Peyer's patch (tissue), 4 donors: ENCODE data around the gene ACSS1. TPM values are rescaled to one million over a fixed set of nuclear protein-coding genes. Genes with fewer than 3 reads are reported as not detected.

ENCODE experiments used
- DNase-seq, 3 donors: peaks; one replicate each; pipeline ENCODE4 v3.0.0-alpha.2; 2017 to 2019
- H3K27ac ChIP-seq, 4 donors: fragments of 200-600 bp; sonication (generic); one replicate each; pipeline ENCODE4 v1.5.1; 2016 to 2019
- H3K27me3 ChIP-seq, 2 donors: fragments of 200-600 bp; sonication (generic); one replicate each; pipeline ENCODE4 v1.5.1; 2019
- H3K36me3 ChIP-seq, 3 donors: fragments of 200-600 bp; sonication (generic); one replicate each; pipeline ENCODE4 v1.5.1; 2016 to 2019
- H3K4me1 ChIP-seq, 4 donors: fragments of 200-600 bp; sonication (generic); one replicate each; pipeline ENCODE4 v1.5.1; 2016 to 2019
- H3K4me3 ChIP-seq, 4 donors: fragments of 200-600 bp; sonication (generic); 1 replicate in 3 of 4; 2 replicates in 1 of 4; pipeline ENCODE4 v1.5.1; 2016 to 2019; ENCODE audit warnings: mild to moderate bottlenecking in 1 of 4
- H3K9me3 ChIP-seq, 4 donors: fragments of 200-600 bp; sonication (generic); one replicate each; pipeline ENCODE4 v1.5.1; 2016 to 2019; ENCODE audit warnings: mild to moderate bottlenecking in 1 of 4
- POLR2A ChIP-seq, 2 donors: fragments of 450-650 bp; IDR thresholded peaks; one replicate each; pipeline ENCODE4 v1.5.1; 2017; ENCODE audit warnings: antibody characterized with exemption in 2 of 2, mild to moderate bottlenecking in 2 of 2, moderate library complexity in 2 of 2
- total RNA-seq, 4 donors: library from RNA; depleted of rRNA; stranded (reverse); fragments of >200 nt; gene quantifications; one replicate each; pipeline ENCODE4 v1.1.0, GENCODE V29; 2016
- TF ChIP-seq, protein P1 (sequence below), 6 experiments: fragments of 450-650 bp in 4 of 6; fragments of 200-600 bp in 2 of 6; sonication (generic) in 1 of 6; IDR thresholded peaks; one replicate each; pipeline ENCODE4 v1.5.1; 2017 to 2019; ENCODE audit warnings: antibody characterized with exemption in 6 of 6, mild to moderate bottlenecking in 3 of 6, moderate library complexity in 1 of 6

The ACSS1 gene
- total RNA-seq, 4 donors from 2014 or later, result 49.5 to 160 (median 134) TPM

DNA sequence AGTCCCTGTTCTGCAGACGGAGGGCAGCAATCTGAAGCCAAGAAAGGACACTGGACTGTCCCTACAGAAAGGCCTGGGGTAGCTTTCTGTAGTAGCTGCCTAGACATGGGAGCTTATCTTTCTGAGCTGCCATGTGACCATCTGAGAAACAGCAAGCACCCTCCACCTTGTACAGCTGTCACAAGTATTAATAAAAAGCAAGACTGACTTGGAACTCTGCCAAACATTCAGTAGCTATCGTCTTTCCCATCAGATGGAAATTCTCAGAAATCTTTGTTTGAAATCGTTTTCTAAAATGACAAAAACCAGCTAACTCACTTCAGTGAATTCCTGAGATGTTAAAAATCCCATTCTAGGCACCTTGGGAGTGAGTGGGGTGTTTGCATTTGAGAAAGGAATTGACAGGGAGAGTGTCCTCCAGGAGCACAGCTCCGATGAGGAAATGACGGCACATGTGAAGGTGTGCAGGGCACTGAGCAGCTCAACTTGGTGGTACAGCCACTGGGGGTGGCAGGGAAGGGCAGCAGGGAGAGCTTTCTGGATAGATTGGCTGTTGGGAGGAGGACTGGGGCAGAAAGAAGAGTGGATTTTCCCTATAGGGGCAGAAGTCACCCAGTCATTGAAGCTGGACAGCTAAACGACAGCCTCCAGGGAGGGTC, 24.5 kb downstream of the ACSS1 start:
- Histone ChIP-seq H3K27me3 (no peaks in the 10 kb centered on the region), H3K9me3 (no peaks in the 10 kb centered on the region), H3K4me1 (peaks cover 12 to 64% (median 20%) of the 10 kb centered on the region in 4 donors), H3K4me3 (no peak overlapping the region), H3K27ac (peak overlapping the region; percentile 14 to 75 (median 50)), H3K36me3 (peaks cover 0 to 24% (median 0%) of the 10 kb centered on the region in 3 donors)
- no peak for DNase-seq
- TF ChIP-seq, protein P1, sequence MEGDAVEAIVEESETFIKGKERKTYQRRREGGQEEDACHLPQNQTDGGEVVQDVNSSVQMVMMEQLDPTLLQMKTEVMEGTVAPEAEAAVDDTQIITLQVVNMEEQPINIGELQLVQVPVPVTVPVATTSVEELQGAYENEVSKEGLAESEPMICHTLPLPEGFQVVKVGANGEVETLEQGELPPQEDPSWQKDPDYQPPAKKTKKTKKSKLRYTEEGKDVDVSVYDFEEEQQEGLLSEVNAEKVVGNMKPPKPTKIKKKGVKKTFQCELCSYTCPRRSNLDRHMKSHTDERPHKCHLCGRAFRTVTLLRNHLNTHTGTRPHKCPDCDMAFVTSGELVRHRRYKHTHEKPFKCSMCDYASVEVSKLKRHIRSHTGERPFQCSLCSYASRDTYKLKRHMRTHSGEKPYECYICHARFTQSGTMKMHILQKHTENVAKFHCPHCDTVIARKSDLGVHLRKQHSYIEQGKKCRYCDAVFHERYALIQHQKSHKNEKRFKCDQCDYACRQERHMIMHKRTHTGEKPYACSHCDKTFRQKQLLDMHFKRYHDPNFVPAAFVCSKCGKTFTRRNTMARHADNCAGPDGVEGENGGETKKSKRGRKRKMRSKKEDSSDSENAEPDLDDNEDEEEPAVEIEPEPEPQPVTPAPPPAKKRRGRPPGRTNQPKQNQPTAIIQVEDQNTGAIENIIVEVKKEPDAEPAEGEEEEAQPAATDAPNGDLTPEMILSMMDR (IDR thresholded peaks at IDR 0.05), result no peak
- no peak for TF ChIP-seq POLR2A (IDR thresholded peaks at IDR 0.05)

DNA sequence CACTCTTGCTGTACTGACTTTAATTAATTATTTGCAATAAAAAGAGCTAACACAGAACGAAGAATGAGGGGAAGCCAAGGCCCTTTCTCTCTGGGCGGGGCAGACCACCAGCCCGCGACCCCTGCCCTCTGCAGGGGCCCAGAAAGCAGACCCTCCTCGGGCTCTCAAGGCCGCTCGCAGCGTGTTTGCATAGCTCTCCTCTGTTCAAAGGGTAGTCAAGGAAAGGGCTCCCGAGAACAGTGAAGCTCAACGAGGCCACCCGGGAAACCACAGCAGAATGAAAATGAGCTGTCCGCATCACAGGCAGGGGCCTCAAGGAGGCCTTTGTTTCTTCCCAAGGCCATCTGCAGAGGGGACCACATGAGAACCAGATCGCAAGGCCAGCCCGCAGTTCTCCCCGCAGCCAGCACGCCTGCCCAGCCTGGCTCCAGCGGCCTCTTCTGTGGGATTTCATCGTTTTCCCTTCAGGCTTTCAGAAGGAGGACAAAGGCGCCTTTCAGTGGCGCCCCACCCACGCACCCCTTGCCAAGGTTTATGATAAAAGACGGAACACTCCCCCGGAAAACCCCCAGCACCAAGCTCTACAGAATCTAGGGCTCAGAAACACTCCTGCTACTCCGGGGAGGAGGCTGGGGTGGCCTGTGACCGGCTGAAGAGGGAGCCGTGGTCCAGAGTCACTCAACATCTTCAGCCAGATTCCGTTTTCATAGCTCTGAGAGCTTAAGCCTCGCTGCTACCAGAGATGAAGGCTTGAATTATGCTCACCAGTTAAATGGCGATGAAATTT, 25.3 kb downstream of the ACSS1 start:
- no peak overlapping the region for H3K4me3 ChIP-seq
- no peak for DNase-seq
- peaks cover 0 to 25% (median 0%) of the 10 kb centered on the region in 3 donors for H3K36me3 ChIP-seq
- peaks cover 5 to 57% (median 15%) of the 10 kb centered on the region in 4 donors for H3K4me1 ChIP-seq
- TF ChIP-seq POLR2A (IDR thresholded peaks at IDR 0.05), result no peak
- TF ChIP-seq, protein P1 (IDR thresholded peaks at IDR 0.05), result no peak
- no peaks in the 10 kb centered on the region for H3K9me3 ChIP-seq
- no peaks in the 10 kb centered on the region for H3K27me3 ChIP-seq
- H3K27ac ChIP-seq, result peak overlapping the region in 3 of 4 donors; percentile 19 to 75 (median 73)

DNA sequence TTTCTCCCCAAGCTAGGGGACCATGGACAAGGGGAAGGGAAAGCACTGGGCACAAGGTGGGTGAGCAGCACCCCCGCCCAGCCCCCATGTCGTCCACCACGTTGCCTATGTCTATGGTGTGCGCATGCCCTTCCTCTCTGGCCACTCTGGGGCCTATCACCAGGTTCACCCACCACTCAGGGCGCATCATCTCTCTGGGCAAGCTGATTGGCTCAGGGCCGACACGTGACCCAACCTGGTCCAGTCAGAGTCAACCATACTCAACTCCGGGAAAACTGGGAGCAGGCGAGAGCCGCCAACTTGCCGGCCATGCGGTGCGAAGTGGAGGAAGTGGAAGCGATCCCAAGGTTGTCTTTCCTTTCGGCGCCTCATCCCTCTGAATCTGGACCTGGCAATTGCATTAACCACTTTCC, 25.9 kb downstream of the ACSS1 start:
- DNase-seq, result no peak

DNA sequence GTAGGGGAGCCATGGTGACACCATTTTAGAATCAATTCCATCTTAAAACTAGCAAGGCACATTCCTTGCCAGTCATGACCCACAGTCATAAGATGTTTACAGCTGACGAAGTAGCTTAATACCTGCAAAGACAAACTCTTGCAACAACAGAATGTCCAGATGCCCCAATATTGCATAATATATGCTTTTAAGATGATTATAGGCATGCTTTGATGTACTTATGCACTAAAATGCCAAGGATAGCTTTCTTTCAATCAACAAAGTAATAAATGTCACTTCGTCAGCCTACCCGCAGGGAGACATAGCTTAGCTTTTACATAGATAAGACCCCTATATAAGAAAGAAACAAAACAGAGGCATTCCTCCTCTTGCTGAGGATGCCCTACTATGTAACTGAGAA, 26.7 kb downstream of the ACSS1 start:
- no peak for DNase-seq
- no peak overlapping the region for H3K27ac ChIP-seq
- peaks cover 0 to 42% (median 8%) of the 10 kb centered on the region in 4 donors for H3K4me1 ChIP-seq

More for the DNA sequence above, 25.9 kb downstream of the ACSS1 start:
- Histone ChIP-seq H3K36me3 (peaks cover 0 to 28% (median 0%) of the 10 kb centered on the region in 3 donors), H3K4me1 (peaks cover 0 to 51% (median 9%) of the 10 kb centered on the region in 4 donors), H3K9me3 (no peaks in the 10 kb centered on the region), H3K27me3 (no peaks in the 10 kb centered on the region), H3K4me3 (no peak overlapping the region), H3K27ac (peak overlapping the region in 3 of 4 donors; percentile 19 to 75 (median 73))
- TF ChIP-seq, protein P1 (IDR thresholded peaks at IDR 0.05), result no peak

DNA sequence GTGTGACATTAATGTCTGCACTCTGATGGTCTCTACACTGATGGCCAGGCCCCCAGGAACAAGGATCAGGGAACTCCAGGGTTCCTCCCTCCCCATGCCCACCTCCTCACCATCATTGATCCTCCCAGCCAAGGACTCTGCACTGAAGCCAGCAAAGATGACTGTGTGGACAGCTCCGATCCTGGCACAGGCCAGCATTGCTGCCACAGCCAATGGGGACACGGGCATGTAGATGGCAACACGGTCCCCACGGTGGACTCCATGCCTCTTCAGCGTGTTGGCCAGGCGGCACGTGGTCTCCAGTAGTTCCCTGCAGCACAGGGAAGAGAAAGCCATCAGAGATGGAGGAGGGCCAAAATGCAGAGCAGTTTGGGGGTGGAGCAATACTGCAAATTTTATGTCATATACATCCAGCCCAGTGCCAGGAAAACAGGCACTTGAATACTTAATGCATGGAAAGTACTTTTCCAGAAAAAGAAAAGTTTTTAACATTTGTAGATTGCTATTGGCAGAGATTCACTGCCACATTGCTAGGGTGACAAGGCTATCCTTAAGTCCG, 27.2 kb downstream of the ACSS1 start:
- no peak overlapping the region for H3K4me3 ChIP-seq
- TF ChIP-seq, protein P1 (IDR thresholded peaks at IDR 0.05), result no peak
- no peak for TF ChIP-seq POLR2A (IDR thresholded peaks at IDR 0.05)
- no peak for DNase-seq
- H3K36me3 ChIP-seq, result peaks cover 0 to 33% (median 0%) of the 10 kb centered on the region in 3 donors
- H3K4me1 ChIP-seq, result peaks cover 0 to 37% (median 5%) of the 10 kb centered on the region in 4 donors
- no peak overlapping the region for H3K27ac ChIP-seq
- no peaks in the 10 kb centered on the region for H3K27me3 ChIP-seq
- no peaks in the 10 kb centered on the region for H3K9me3 ChIP-seq

More for the DNA sequence above, 26.7 kb downstream of the ACSS1 start:
- no peak for TF ChIP-seq POLR2A (IDR thresholded peaks at IDR 0.05)
- TF ChIP-seq, protein P1 (IDR thresholded peaks at IDR 0.05), result no peak
- Histone ChIP-seq H3K27me3 (no peaks in the 10 kb centered on the region), H3K4me3 (no peak overlapping the region), H3K36me3 (peaks cover 0 to 33% (median 0%) of the 10 kb centered on the region in 3 donors), H3K9me3 (no peaks in the 10 kb centered on the region)
